ENCODE results near the gene FUT9. TPM values are rescaled to one million over a fixed set of nuclear protein-coding genes. Genes with fewer than 3 reads are reported as not detected.

The FUT9 gene
- total and polyA plus RNA-seq, 3 experiments from 2014 or later, result not detected

DNA sequence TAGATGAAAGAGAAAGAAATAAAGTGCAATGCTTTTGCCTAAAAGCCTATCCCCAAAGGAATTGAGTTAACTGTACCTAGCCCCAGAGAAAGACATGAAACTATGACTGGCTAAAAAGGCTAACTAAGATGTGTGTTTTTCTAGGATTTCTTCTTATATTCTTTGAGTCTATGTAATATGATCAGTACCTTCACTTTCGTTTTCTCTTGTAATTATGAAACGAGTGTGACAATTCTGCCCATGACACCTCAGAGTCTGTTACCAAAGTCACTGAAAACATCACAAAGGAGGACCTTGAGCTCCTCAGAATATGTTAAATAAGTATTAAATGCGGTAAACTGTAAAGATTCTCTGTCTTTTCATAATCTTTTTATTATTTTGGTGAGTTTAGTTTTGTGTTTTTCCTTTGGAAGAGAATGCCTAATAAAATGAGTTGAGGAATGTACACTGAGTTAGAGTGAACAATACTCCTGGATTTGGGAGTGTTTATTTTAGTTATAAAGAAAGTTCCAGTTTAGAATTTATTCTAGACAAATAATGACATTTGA lies 141.3 kb downstream of the FUT9 start:
- no peak overlapping the region for H3K4me3 ChIP-seq (ENCODE audit: low read length)
- no peaks in the 10 kb centered on the region for H3K9me3 ChIP-seq (ENCODE audit: low read length)
- no peak for DNase-seq
- Mint-ChIP-seq H3K4me1 (peaks cover 8 to 22% (median 11%) of the 10 kb centered on the region in 3 donors), H3K36me3 (no peaks in the 10 kb centered on the region), H3K27ac (peak overlapping the region in 5 of 8 donors; percentile 1 to 69 (median 38)), H3K27me3 (no peaks in the 10 kb centered on the region), H3K4me3 (peak overlapping the region; percentile 3 to 78 (median 54)), H3K9me3 (no peaks in the 10 kb centered on the region)
- H3K27ac ChIP-seq (ENCODE audit: low read depth, low read length), result no peak overlapping the region
- H3K36me3 ChIP-seq (ENCODE audit: insufficient read depth, low read length), result no peaks in the 10 kb centered on the region
- POLR2A ChIA-PET, result no interaction called here
- CTCF ChIA-PET, result no interaction called here
- H3K27me3 ChIP-seq (ENCODE audit: insufficient read depth, low read length, poor library complexity, severe bottlenecking), result no peaks in the 10 kb centered on the region
- H3K4me1 ChIP-seq (ENCODE audit: insufficient read depth, low read length), result no peaks in the 10 kb centered on the region

DNA sequence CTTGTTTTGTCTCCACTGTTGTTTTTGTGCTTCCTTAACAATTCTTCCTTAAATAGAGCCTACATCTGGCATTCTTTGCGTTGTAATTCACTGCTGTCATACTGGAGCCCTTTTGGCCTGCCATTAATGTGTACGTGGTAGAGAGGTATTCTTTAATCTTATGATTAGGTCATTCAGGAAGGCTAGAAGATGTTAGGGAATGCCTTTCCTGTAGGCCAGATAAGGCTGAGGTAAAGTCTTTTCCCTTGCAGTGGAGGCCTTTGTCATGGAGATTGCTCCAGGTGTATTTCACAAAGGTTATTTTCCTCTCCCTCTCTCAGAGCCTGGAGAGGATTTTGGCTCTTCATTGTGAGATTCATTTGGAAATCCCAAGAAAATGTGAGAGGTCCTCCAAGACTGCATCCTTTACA lies 146.9 kb downstream of the FUT9 start:
- Histone ChIP-seq H3K4me3 (ENCODE audit: low read length) (no peak overlapping the region), H3K9me3 (ENCODE audit: low read length) (no peaks in the 10 kb centered on the region), H3K4me1 (ENCODE audit: insufficient read depth, low read length) (no peaks in the 10 kb centered on the region), H3K27ac (ENCODE audit: low read depth, low read length) (no peak overlapping the region), H3K36me3 (ENCODE audit: insufficient read depth, low read length) (no peaks in the 10 kb centered on the region), H3K27me3 (ENCODE audit: insufficient read depth, low read length, poor library complexity, severe bottlenecking) (no peaks in the 10 kb centered on the region)
- Mint-ChIP-seq H3K9me3 (no peaks in the 10 kb centered on the region), H3K36me3 (no peaks in the 10 kb centered on the region), H3K4me1 (peaks cover 0 to 4% (median 2%) of the 10 kb centered on the region in 3 donors), H3K27me3 (peaks cover 4 to 6% of the 10 kb centered on the region in 2 donors), H3K27ac (no peak overlapping the region), H3K4me3 (no peak overlapping the region)
- CTCF ChIA-PET, result no interaction called here
- no peak for DNase-seq
- POLR2A ChIA-PET, result no interaction called here

DNA sequence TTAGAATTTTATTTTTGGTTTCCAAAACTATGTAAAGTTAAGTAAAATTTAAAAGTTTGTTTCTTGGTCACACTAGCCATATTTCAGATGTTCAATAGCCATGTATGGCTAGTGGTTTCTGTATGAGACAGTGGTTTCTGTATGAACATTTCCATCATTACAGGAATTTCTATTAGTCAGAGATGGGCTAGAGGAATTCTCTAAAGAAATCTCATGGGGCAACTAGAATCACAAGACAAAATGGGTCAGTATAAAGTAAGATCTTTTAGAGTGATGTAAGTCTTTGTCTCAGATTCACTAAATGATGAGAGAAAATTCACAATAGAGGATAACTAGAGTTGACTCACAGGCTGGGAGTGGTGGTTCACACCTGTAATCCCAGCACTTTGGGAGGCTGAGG lies 149.0 kb downstream of the FUT9 start:
- CTCF ChIA-PET, result no interaction called here
- H3K27me3 Mint-ChIP-seq, result peaks cover 5 to 8% of the 10 kb centered on the region in 2 donors
- H3K36me3 Mint-ChIP-seq, result no peaks in the 10 kb centered on the region

DNA sequence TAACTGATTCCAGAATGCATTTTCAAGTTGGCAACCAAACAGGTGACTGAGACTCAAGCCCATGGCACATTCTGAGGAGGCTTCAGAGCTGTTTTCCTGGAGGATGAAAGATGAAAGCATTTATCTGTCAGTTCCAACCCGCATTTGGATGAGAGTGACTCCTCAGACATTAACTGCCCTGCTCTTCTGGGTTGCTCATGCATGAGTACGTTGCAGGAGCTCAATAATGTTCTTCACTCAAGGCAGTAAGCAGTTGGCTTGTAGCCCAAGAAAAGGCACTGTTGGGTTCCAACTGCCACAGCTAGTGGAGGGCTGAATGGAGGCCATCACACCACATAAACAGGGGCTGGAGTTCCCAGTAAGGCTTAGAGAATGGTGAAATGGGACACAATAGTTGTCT lies 155.3 kb downstream of the FUT9 start:
- ChIA-PET CTCF (no interaction called here), POLR2A (no interaction called here)
- no peaks in the 10 kb centered on the region for H3K27me3 ChIP-seq (ENCODE audit: insufficient read depth, low read length, poor library complexity, severe bottlenecking)
- H3K4me3 ChIP-seq (ENCODE audit: low read length), result no peak overlapping the region
- Mint-ChIP-seq H3K4me3 (no peak overlapping the region), H3K27me3 (peaks cover 5 to 15% of the 10 kb centered on the region in 2 donors), H3K36me3 (no peaks in the 10 kb centered on the region), H3K9me3 (no peaks in the 10 kb centered on the region), H3K4me1 (no peaks in the 10 kb centered on the region), H3K27ac (no peak overlapping the region)
- DNase-seq, result no peak
- no peaks in the 10 kb centered on the region for H3K36me3 ChIP-seq (ENCODE audit: insufficient read depth, low read length)
- no peak overlapping the region for H3K27ac ChIP-seq (ENCODE audit: low read depth, low read length)
- H3K9me3 ChIP-seq (ENCODE audit: low read length), result no peaks in the 10 kb centered on the region
- no peaks in the 10 kb centered on the region for H3K4me1 ChIP-seq (ENCODE audit: insufficient read depth, low read length)

More for the DNA sequence above, 149.0 kb downstream of the FUT9 start:
- POLR2A ChIA-PET, result no interaction called here
- H3K9me3 ChIP-seq (ENCODE audit: low read length), result no peaks in the 10 kb centered on the region
- Mint-ChIP-seq H3K27ac (no peak overlapping the region), H3K4me3 (no peak overlapping the region), H3K4me1 (no peaks in the 10 kb centered on the region), H3K9me3 (no peaks in the 10 kb centered on the region)
- H3K4me3 ChIP-seq (ENCODE audit: low read length), result no peak overlapping the region
- DNase-seq, result no peak
- H3K36me3 ChIP-seq (ENCODE audit: insufficient read depth, low read length), result no peaks in the 10 kb centered on the region
- no peaks in the 10 kb centered on the region for H3K4me1 ChIP-seq (ENCODE audit: insufficient read depth, low read length)
- H3K27ac ChIP-seq (ENCODE audit: low read depth, low read length), result no peak overlapping the region
- no peaks in the 10 kb centered on the region for H3K27me3 ChIP-seq (ENCODE audit: insufficient read depth, low read length, poor library complexity, severe bottlenecking)

DNA sequence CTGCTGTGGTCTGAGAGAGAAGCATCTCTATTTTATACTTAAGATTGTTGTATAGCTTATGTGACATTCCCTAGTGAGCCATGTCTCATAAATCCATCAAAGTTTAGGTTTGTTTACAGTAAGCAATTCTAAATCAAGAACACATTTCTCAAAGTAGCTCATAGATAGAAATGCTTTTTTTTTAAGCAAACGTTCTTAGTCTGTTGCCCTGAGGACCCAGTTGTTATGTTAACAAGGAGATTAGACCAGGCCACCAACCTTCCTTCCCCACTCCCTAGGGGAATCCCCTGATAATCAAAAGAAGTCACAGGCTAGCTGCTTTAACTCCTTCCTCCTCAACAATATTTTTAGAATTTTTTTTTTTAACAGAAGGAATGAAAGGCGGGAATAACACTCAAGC lies 169.0 kb downstream of the FUT9 start:
- H3K27me3 Mint-ChIP-seq, result peaks cover 9 to 15% of the 10 kb centered on the region in 2 donors
- H3K9me3 ChIP-seq (ENCODE audit: low read length), result no peaks in the 10 kb centered on the region
- H3K36me3 Mint-ChIP-seq, result no peaks in the 10 kb centered on the region
- no peaks in the 10 kb centered on the region for H3K4me1 ChIP-seq (ENCODE audit: insufficient read depth, low read length)
- CTCF ChIA-PET, result no interaction called here
- no peaks in the 10 kb centered on the region for H3K27me3 ChIP-seq (ENCODE audit: insufficient read depth, low read length, poor library complexity, severe bottlenecking)
- POLR2A ChIA-PET, result no interaction called here
- H3K4me3 Mint-ChIP-seq, result no peak overlapping the region
- H3K36me3 ChIP-seq (ENCODE audit: insufficient read depth, low read length), result no peaks in the 10 kb centered on the region
- no peaks in the 10 kb centered on the region for H3K4me1 Mint-ChIP-seq
- H3K27ac Mint-ChIP-seq, result no peak overlapping the region
- H3K9me3 Mint-ChIP-seq, result peaks cover 0 to 5% (median 0%) of the 10 kb centered on the region in 5 donors
- DNase-seq, result no peak
- H3K27ac ChIP-seq (ENCODE audit: low read depth, low read length), result no peak overlapping the region
- no peak overlapping the region for H3K4me3 ChIP-seq (ENCODE audit: low read length)

DNA sequence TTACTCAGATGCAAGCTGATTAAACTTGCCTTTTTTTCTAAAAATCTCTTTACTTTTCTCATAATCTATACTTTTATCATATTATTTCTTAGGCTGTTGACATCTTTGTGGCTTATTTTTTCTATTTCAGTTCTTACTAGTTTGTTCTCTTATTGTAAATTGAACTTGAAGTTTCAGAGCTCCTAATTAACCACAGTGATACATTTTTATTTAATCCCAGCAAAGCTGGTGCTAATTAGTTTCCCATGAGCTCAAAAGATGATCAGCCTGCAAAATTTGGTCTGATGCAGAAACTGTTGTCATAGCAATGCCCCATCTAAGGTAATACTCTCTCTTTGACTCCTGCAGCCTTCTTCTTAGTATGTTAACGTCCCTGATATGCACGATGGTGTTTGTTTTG lies 170.3 kb downstream of the FUT9 start:
- DNase-seq, result no peak

DNA sequence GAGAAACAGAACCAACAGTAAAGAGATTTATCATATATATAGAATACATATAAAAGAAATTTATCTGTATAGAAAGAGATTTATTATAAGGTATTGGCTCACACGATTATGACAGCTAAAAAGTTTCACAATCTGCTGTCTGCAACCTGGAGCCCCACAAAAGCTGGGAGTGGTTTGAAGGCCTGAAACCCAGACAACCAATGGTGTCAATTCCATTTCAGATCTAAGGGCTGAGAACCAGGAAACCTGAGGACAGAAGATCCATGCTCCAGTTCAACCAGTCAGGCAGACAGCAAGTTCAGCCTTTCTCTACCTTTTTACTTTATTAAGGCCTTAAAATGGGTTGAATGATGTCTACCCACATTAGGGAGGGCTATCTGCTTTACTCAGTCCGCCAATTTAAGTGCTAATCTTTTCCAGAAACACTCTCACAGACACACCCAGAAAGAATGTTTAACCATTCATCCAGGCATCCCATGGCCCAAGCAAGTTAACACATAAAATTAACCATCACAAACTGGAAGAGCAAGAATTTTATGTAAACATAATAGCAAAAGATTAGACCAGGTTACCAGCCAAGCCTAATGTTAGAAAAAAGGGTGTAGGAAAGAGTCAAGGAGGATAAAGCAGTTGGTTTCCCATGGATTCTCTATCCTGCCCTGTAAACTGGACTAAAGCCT lies 170.9 kb downstream of the FUT9 start:
- Mint-ChIP-seq H3K4me1 (no peaks in the 10 kb centered on the region), H3K36me3 (no peaks in the 10 kb centered on the region), H3K9me3 (peaks cover 0 to 7% (median 3%) of the 10 kb centered on the region in 5 donors), H3K4me3 (no peak overlapping the region), H3K27ac (no peak overlapping the region), H3K27me3 (peaks cover 9 to 15% of the 10 kb centered on the region in 2 donors)
- CTCF ChIA-PET, result no interaction called here
- no peak overlapping the region for H3K27ac ChIP-seq (ENCODE audit: low read depth, low read length)
- POLR2A ChIA-PET, result no interaction called here
- no peaks in the 10 kb centered on the region for H3K4me1 ChIP-seq (ENCODE audit: insufficient read depth, low read length)
- no peak overlapping the region for H3K4me3 ChIP-seq (ENCODE audit: low read length)
- H3K36me3 ChIP-seq (ENCODE audit: insufficient read depth, low read length), result no peaks in the 10 kb centered on the region
- DNase-seq, result no peak
- no peaks in the 10 kb centered on the region for H3K9me3 ChIP-seq (ENCODE audit: low read length)
- no peaks in the 10 kb centered on the region for H3K27me3 ChIP-seq (ENCODE audit: insufficient read depth, low read length, poor library complexity, severe bottlenecking)

More for the DNA sequence above, 170.3 kb downstream of the FUT9 start:
- Histone ChIP-seq H3K27ac (ENCODE audit: low read depth, low read length) (no peak overlapping the region), H3K27me3 (ENCODE audit: insufficient read depth, low read length, poor library complexity, severe bottlenecking) (no peaks in the 10 kb centered on the region), H3K36me3 (ENCODE audit: insufficient read depth, low read length) (no peaks in the 10 kb centered on the region), H3K9me3 (ENCODE audit: low read length) (no peaks in the 10 kb centered on the region), H3K4me3 (ENCODE audit: low read length) (no peak overlapping the region), H3K4me1 (ENCODE audit: insufficient read depth, low read length) (no peaks in the 10 kb centered on the region)
- H3K4me3 Mint-ChIP-seq, result no peak overlapping the region
- H3K4me1 Mint-ChIP-seq, result no peaks in the 10 kb centered on the region
- H3K27ac Mint-ChIP-seq, result no peak overlapping the region
- POLR2A ChIA-PET, result no interaction called here
- peaks cover 0 to 7% (median under 1%) of the 10 kb centered on the region in 5 donors for H3K9me3 Mint-ChIP-seq
- CTCF ChIA-PET, result no interaction called here
- H3K27me3 Mint-ChIP-seq, result peaks cover 9 to 15% of the 10 kb centered on the region in 2 donors
- no peaks in the 10 kb centered on the region for H3K36me3 Mint-ChIP-seq

DNA sequence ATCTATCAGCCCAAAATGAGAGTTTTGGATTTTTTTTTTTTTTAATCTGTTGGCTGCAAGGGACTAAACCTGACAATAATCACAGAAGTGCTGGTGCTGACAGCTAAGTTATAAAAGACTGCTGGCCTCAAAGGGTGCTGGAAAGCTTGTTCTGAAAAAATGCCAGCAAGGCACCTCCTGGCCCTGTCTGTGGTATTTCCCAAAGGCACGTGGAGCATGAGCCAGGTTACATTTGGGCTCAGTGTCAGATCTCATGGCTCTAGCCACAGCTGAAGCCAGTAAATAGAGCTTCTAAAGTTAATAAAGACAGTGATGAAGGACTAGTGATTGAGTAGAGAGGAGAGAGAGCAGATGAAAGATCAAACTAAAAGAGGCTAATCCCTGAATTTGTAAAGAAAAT lies 178.9 kb downstream of the FUT9 start:
- no peaks in the 10 kb centered on the region for H3K36me3 Mint-ChIP-seq
- ChIA-PET POLR2A (no interaction called here), CTCF (no interaction called here)
- no peaks in the 10 kb centered on the region for H3K9me3 ChIP-seq (ENCODE audit: low read length)
- H3K36me3 ChIP-seq (ENCODE audit: insufficient read depth, low read length), result no peaks in the 10 kb centered on the region
- H3K4me1 Mint-ChIP-seq, result no peaks in the 10 kb centered on the region
- H3K27me3 Mint-ChIP-seq, result no peaks in the 10 kb centered on the region
- DNase-seq, result no peak
- no peak overlapping the region for H3K4me3 ChIP-seq (ENCODE audit: low read length)
- no peak overlapping the region for H3K27ac Mint-ChIP-seq
- H3K27ac ChIP-seq (ENCODE audit: low read depth, low read length), result no peak overlapping the region
- H3K4me3 Mint-ChIP-seq, result no peak overlapping the region
- peaks cover 0 to 11% (median 2%) of the 10 kb centered on the region in 5 donors for H3K9me3 Mint-ChIP-seq
- no peaks in the 10 kb centered on the region for H3K4me1 ChIP-seq (ENCODE audit: insufficient read depth, low read length)
- H3K27me3 ChIP-seq (ENCODE audit: insufficient read depth, low read length, poor library complexity, severe bottlenecking), result no peaks in the 10 kb centered on the region
